Endothelial cell of umbilical vein (primary cell): ENCODE data around the gene SLC41A3. TPM values are rescaled to one million over a fixed set of nuclear protein-coding genes. Genes with fewer than 3 reads are reported as not detected.
"Not testable (repeated sequence)": the region's sequence is repeated elsewhere in the genome, so short reads cannot be mapped to it uniquely, and the experiment has no call there.

ENCODE experiments used
- BruUV-seq: library from RNA; stranded (reverse); fragments of 400-500 nt; replicated peaks from 2 replicates; lab custom pipeline; 2021; lab: Mats Ljungman, UMichigan
- CTCF ChIA-PET: fragments of 300-600, 350-600 bp; sonication (Branson Sonifier 250); formaldehyde crosslinking; loops from one replicate; lab custom pipeline; 2021; ENCODE audit warnings: antibody characterized with exemption, inconsistent platforms; lab: Charles Lee
- POLR2A ChIA-PET: fragments of 300-600, 350-600 bp; sonication (Branson Sonifier 250); formaldehyde crosslinking; loops from one replicate; lab custom pipeline; 2021; ENCODE audit warnings: antibody characterized with exemption, inconsistent platforms; lab: Charles Lee
- DNase-seq: peaks from one replicate; pipeline ENCODE4 v3.0.0-alpha.2; 2011; ENCODE audit warnings: low read depth, low spot score
- FAIRE-seq: peaks from 2 replicates; lab custom pipeline; 2011; peaks lifted over from hg19 to GRCh38; lab: Jason Lieb, UNC
- H2AFZ ChIP-seq: 2 replicates; pipeline ENCODE4 v1.6.0; 2012; ENCODE audit warnings: low read depth, low read length, control low read depth, inconsistent platforms
- H3K27ac ChIP-seq: 2 replicates; pipeline ENCODE4 v1.5.1; 2011; ENCODE audit warnings: low read depth, mild to moderate bottlenecking, control low read depth, low read length, moderate library complexity; ENCODE audit not compliant: insufficient read depth
- H3K27me3 ChIP-seq, 2 experiments: 2 replicates each; pipeline versions ENCODE4 v1.6.0 to v1.6.1; 2011; ENCODE audit warnings: low read length in 2 of 2, mixed read lengths in 1 of 2; ENCODE audit not compliant: control insufficient read depth in 2 of 2, insufficient read depth in 2 of 2
- H3K36me3 ChIP-seq, 2 experiments: 2 replicates in 1 of 2; 3 replicates in 1 of 2; pipeline ENCODE4 v1.5.1; 2011; ENCODE audit warnings: low read length in 2 of 2, mild to moderate bottlenecking in 1 of 2, moderate library complexity in 1 of 2; ENCODE audit not compliant: control insufficient read depth in 2 of 2, insufficient read depth in 2 of 2; ENCODE audit errors: extremely low read depth in 1 of 2
- H3K4me1 ChIP-seq: 3 replicates; pipeline ENCODE4 v1.5.1; 2011; ENCODE audit warnings: mild to moderate bottlenecking, low read length; ENCODE audit not compliant: control insufficient read depth, insufficient read depth; ENCODE audit errors: extremely low read depth
- H3K4me2 ChIP-seq: 2 replicates; pipeline ENCODE4 v1.6.1; 2011; ENCODE audit warnings: low read length, control low read depth, mixed read lengths; ENCODE audit not compliant: insufficient read depth
- H3K4me3 ChIP-seq, 3 experiments: fragments of 200-600 bp in 1 of 3; sonication (generic), shearing (Covaris generic) in 1 of 3; replicated peaks in 1 of 3; 2 replicates each; pipeline ENCODE4 v1.5.1; 2011 to 2016; ENCODE audit warnings: control low read depth in 3 of 3, low read length in 3 of 3, mild to moderate bottlenecking in 2 of 3, inconsistent platforms in 1 of 3, low read depth in 1 of 3, moderate library complexity in 1 of 3; ENCODE audit not compliant: insufficient read depth in 1 of 3
- H3K79me2 ChIP-seq: 2 replicates; pipeline ENCODE4 v1.6.0; 2012; ENCODE audit warnings: low read length, inconsistent platforms; ENCODE audit not compliant: control insufficient read depth, insufficient read depth
- H3K9ac ChIP-seq: replicated peaks from 2 replicates; pipeline ENCODE3; 2011; ENCODE audit warnings: low read length, control low read depth; ENCODE audit not compliant: insufficient read depth; ENCODE audit errors: extremely low read depth
- H3K9me1 ChIP-seq: replicated peaks from 3 replicates; pipeline ENCODE4 v1.6.0; 2011; ENCODE audit warnings: mild to moderate bottlenecking, low read length; ENCODE audit not compliant: control insufficient read depth, insufficient read depth; ENCODE audit errors: extremely low read depth
- H3K9me3 ChIP-seq: replicated peaks from 2 replicates; pipeline ENCODE4 v1.5.1; 2012; ENCODE audit warnings: low read length, inconsistent platforms; ENCODE audit not compliant: control insufficient read depth, insufficient read depth
- H4K20me1 ChIP-seq: replicated peaks from 2 replicates; pipeline ENCODE3; 2011; ENCODE audit warnings: mild to moderate bottlenecking, low read length; ENCODE audit not compliant: control insufficient read depth, insufficient read depth; ENCODE audit errors: extremely low read depth
- CTCF ChIP-seq, 2 donors: IDR thresholded peaks; 1 replicate in 1 of 2; 2 replicates in 1 of 2; pipeline ENCODE4 v1.5.1; 2011; ENCODE audit warnings: low read length in 2 of 2, mild to moderate bottlenecking in 2 of 2, moderate library complexity in 2 of 2, control low read depth in 1 of 2, inconsistent platforms in 1 of 2, low read depth in 1 of 2; ENCODE audit not compliant: insufficient read depth in 1 of 2; ENCODE audit errors: extremely low read depth in 1 of 2
- dilution Hi-C: fragments of 300-500 bp; cut with MboI; formaldehyde crosslinking; loops from one replicate; pipeline ENCODE4 v1.15.0; 2019; ENCODE audit warnings: low sequenced_read_pairs; ENCODE audit not compliant: extremely low pct_ligation_motif_present
- intact Hi-C: fragments of 100-400 bp; cut with micrococcal nuclease; formaldehyde crosslinking; loops from one replicate; pipeline ENCODE4 v1.10.0; 2022
- polyA plus RNA-seq, 4 experiments: library from polyadenylated mRNA; depleted of rRNA in 3 of 4; stranded (reverse) in 3 of 4; unstranded in 1 of 4; fragments of >200 nt; gene quantifications; 2 replicates each; pipeline versions ENCODE4 v1.2.1 to v1.2.3, GENCODE V29; 2011 to 2012; ENCODE audit warnings: missing spikeins in 1 of 4
- total RNA-seq: library from RNA; stranded (reverse); gene quantifications from 2 replicates; pipeline ENCODE4 v1.2.3, GENCODE V29; 2021

SLC41A3 gene
- total and polyA plus RNA-seq, 2 donors (not counting 3 experiments of a cell fraction or from before 2014, with no cell fraction given) = 52.5 to 118 TPM

GRCh38 chr3:125965505-125965904 is 118.4 kb downstream of the SLC41A3 start:
- H3K36me3 ChIP-seq = no peaks in the 10 kb centered on the region
- no peak overlapping the region for H3K4me2 ChIP-seq
- ChIA-PET POLR2A (no interaction called here), CTCF (no interaction called here)
- FAIRE-seq (no peak), DNase-seq (no peak)
- H3K4me1 ChIP-seq = no peaks in the 10 kb centered on the region
- TF ChIP-seq CTCF (IDR thresholded peaks at IDR 0.05; ENCODE audit: extremely low read depth in 1 of 2, insufficient read depth in 1 of 2, low read depth in 1 of 2, low read length in 2 of 2) = no peak
- no peaks in the 10 kb centered on the region for H3K9me3 ChIP-seq
- H2AFZ ChIP-seq = no peak overlapping the region
- H4K20me1 ChIP-seq = no peaks in the 10 kb centered on the region
- no peak overlapping the region for H3K9ac ChIP-seq
- dilution Hi-C loops = no loop called here
- H3K27ac ChIP-seq = no peak overlapping the region
- no peaks in the 10 kb centered on the region for H3K9me1 ChIP-seq
- intact Hi-C loops = no loop called here
- BruUV-seq = no TSS peak
- no peak overlapping the region for H3K4me3 ChIP-seq
- no peaks in the 10 kb centered on the region for H3K79me2 ChIP-seq
- H3K27me3 ChIP-seq = peaks cover 16 to 20% of the 10 kb centered on the region in 2 experiments

- intact Hi-C loops = not testable (repeated sequence)
Measured at GRCh38 chr3:125963834-125964233, 120.1 kb downstream of the SLC41A3 start.

More at GRCh38 chr3:125963834-125964233, 120.1 kb downstream of the SLC41A3 start:
- H3K4me3 ChIP-seq, POLR2A ChIA-PET, H3K9me1 ChIP-seq, H3K4me2 ChIP-seq, H3K9me3 ChIP-seq, H3K27ac ChIP-seq, H2AFZ ChIP-seq, dilution Hi-C loops, DNase-seq, BruUV-seq, H4K20me1 ChIP-seq, H3K4me1 ChIP-seq, FAIRE-seq, H3K9ac ChIP-seq, H3K79me2 ChIP-seq, H3K36me3 ChIP-seq, CTCF ChIA-PET: not testable (repeated sequence)
- peaks cover 10 to 11% of the 10 kb centered on the region in 2 experiments for H3K27me3 ChIP-seq
